Adrenal gland (tissue), 5 donors: ENCODE measurements around the gene SCFD1.

Source experiments
- CTCF ChIP-seq, 6 experiments: fragments of 450-650 bp in 4 of 6; fragments of 200-600 bp in 2 of 6; sonication (generic) in 1 of 6; IDR thresholded peaks; 1 replicate in 5 of 6; 2 replicates in 1 of 6; pipeline versions ENCODE4 v1.5.1 to v1.8.0; 2016 to 2021; ENCODE audit warnings: antibody characterized with exemption in 6 of 6, mild to moderate bottlenecking in 2 of 6, moderate library complexity in 1 of 6
- POLR2A ChIP-seq, 2 donors: fragments of 450-650 bp; IDR thresholded peaks; one replicate each; pipeline ENCODE4 v1.6.1; 2017; ENCODE audit warnings: antibody characterized with exemption in 2 of 2, mild to moderate bottlenecking in 2 of 2, moderate library complexity in 1 of 2
- donor health status: DM: no; HTN: no; CAD: no.

DNA sequence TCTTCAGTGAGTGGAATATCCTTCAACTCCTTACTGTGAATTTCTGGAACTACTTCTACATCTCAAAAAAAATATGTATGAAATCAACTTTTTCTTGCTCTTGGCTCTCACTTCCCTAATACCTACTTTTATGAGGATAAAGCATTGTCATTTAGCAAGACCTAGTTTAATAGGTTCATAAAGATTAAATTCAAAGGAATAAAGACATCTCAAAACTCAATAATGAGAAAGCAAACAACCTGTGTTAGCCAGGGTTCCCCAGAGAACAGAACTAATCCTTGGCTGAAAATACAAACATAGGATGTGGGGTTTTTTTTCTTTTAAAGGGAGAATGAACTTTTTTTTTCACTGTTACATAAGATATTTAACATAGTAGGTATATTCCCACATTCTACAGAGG lies 57.9 kb downstream of the SCFD1 start:
- TF ChIP-seq POLR2A (IDR thresholded peaks at IDR 0.05) (no peak), CTCF (IDR thresholded peaks at IDR 0.05) (no peak)
